WTC11 (cell line): ENCODE measurements around the gene TMEM108.

Experiments
- FOXP1 ChIP-seq: sonication (generic); formaldehyde crosslinking; IDR thresholded peaks from 2 replicates; pipeline ENCODE4 v1.8.0; 2022; ENCODE audit warnings: missing genetic modification reagents, mild to moderate bottlenecking, moderate library complexity, borderline replicate concordance
- GABPB1 ChIP-seq: sonication (generic); formaldehyde crosslinking; IDR thresholded peaks from 2 replicates; pipeline ENCODE4 v1.8.1; 2023; ENCODE audit warnings: mild to moderate bottlenecking, missing genetic modification reagents
- NFYB ChIP-seq: sonication (generic); formaldehyde crosslinking; conservative IDR thresholded peaks from 2 replicates; pipeline ENCODE4 v1.8.0; 2022; ENCODE audit warnings: low read depth, missing genetic modification reagents
- TCF7 ChIP-seq: sonication (generic); formaldehyde crosslinking; IDR thresholded peaks from 2 replicates; pipeline ENCODE4 v1.8.0; 2022; ENCODE audit warnings: mild to moderate bottlenecking, low read depth, missing genetic modification reagents, moderate library complexity
- TP53 ChIP-seq: sonication (generic); formaldehyde crosslinking; IDR thresholded peaks from 2 replicates; pipeline ENCODE4 v1.8.1; 2023; ENCODE audit warnings: mild to moderate bottlenecking, missing genetic modification reagents
- ZNF138 ChIP-seq: sonication (generic); formaldehyde crosslinking; conservative IDR thresholded peaks from 2 replicates; pipeline ENCODE4 v1.8.1; 2022; ENCODE audit warnings: mild to moderate bottlenecking, moderate library complexity, missing genetic modification reagents
- TF ChIP-seq, protein P1 (sequence below): sonication (generic); formaldehyde crosslinking; conservative IDR thresholded peaks from 2 replicates; pipeline ENCODE4 v1.8.1; 2022; ENCODE audit warnings: mild to moderate bottlenecking, missing genetic modification reagents
- TF ChIP-seq, protein P2 (sequence below): fragments of 200-600 bp; IDR thresholded peaks from 2 replicates; pipeline ENCODE4 v1.8.0; 2022; ENCODE audit warnings: antibody characterized with exemption
- TF ChIP-seq, protein P3 (sequence below): sonication (generic); formaldehyde crosslinking; IDR thresholded peaks from 2 replicates; pipeline ENCODE4 v1.8.1; 2022; ENCODE audit warnings: low read depth, missing genetic modification reagents, borderline replicate concordance
- TF ChIP-seq, protein P4 (sequence below): sonication (generic); formaldehyde crosslinking; IDR thresholded peaks from 2 replicates; pipeline ENCODE4 v1.8.1; 2023; ENCODE audit warnings: mild to moderate bottlenecking, missing genetic modification reagents, moderate library complexity

DNA sequence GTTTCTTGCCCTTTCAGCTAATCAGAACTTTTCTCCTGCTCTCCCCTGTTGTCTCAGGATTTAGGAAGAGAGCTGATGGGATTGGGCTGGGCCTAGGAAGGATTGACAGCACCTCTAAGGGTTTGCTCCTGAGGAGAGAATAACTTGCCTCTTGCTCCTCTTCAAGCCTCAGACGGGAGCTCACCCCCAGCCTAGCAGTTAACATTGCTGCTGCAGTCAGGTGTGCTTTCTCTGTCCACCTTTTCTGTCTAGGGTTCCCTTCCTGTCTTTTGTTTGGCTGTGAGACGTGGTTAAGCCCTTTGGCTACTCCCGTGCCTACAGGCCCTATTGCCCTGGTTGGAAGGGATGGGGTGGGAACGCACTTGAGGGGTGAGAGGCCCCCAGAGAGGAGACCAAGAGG is 20.1 kb downstream of the TMEM108 start:
- TF ChIP-seq GABPB1 (no peak), TCF7 (CRISPR knock-in tag) (no peak), FOXP1 (CRISPR knock-in tag) (no peak), TP53 (CRISPR knock-in tag) (no peak), ZNF138 (CRISPR knock-in tag) (no peak), NFYB (CRISPR knock-in tag) (no peak)
- TF ChIP-seq, protein P1, sequence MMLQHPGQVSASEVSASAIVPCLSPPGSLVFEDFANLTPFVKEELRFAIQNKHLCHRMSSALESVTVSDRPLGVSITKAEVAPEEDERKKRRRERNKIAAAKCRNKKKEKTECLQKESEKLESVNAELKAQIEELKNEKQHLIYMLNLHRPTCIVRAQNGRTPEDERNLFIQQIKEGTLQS (CRISPR knock-in tag): no peak
- TF ChIP-seq, protein P2, sequence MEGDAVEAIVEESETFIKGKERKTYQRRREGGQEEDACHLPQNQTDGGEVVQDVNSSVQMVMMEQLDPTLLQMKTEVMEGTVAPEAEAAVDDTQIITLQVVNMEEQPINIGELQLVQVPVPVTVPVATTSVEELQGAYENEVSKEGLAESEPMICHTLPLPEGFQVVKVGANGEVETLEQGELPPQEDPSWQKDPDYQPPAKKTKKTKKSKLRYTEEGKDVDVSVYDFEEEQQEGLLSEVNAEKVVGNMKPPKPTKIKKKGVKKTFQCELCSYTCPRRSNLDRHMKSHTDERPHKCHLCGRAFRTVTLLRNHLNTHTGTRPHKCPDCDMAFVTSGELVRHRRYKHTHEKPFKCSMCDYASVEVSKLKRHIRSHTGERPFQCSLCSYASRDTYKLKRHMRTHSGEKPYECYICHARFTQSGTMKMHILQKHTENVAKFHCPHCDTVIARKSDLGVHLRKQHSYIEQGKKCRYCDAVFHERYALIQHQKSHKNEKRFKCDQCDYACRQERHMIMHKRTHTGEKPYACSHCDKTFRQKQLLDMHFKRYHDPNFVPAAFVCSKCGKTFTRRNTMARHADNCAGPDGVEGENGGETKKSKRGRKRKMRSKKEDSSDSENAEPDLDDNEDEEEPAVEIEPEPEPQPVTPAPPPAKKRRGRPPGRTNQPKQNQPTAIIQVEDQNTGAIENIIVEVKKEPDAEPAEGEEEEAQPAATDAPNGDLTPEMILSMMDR: no peak
- TF ChIP-seq, protein P3, sequence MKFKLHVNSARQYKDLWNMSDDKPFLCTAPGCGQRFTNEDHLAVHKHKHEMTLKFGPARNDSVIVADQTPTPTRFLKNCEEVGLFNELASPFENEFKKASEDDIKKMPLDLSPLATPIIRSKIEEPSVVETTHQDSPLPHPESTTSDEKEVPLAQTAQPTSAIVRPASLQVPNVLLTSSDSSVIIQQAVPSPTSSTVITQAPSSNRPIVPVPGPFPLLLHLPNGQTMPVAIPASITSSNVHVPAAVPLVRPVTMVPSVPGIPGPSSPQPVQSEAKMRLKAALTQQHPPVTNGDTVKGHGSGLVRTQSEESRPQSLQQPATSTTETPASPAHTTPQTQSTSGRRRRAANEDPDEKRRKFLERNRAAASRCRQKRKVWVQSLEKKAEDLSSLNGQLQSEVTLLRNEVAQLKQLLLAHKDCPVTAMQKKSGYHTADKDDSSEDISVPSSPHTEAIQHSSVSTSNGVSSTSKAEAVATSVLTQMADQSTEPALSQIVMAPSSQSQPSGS: no peak
- TF ChIP-seq, protein P4, sequence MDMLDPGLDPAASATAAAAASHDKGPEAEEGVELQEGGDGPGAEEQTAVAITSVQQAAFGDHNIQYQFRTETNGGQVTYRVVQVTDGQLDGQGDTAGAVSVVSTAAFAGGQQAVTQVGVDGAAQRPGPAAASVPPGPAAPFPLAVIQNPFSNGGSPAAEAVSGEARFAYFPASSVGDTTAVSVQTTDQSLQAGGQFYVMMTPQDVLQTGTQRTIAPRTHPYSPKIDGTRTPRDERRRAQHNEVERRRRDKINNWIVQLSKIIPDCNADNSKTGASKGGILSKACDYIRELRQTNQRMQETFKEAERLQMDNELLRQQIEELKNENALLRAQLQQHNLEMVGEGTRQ (CRISPR knock-in tag): no peak
